Right atrium auricular region (tissue), 2 donors: ENCODE results near the gene EPHA7. TPM values are rescaled to one million over a fixed set of nuclear protein-coding genes. Genes with fewer than 3 reads are reported as not detected.

Experiments
- DNase-seq: peaks from one replicate; pipeline ENCODE4 v3.0.0-alpha.2; 2019; ENCODE audit warnings: low spot score
- H3K27ac ChIP-seq, 2 donors: fragments of 200-600 bp; sonication (generic); 1 replicate in 1 of 2; 2 replicates in 1 of 2; pipeline ENCODE4 v1.5.1; 2016 to 2019
- H3K27me3 ChIP-seq, 2 donors: fragments of 200-600 bp; sonication (generic); one replicate each; pipeline versions ENCODE4 v1.5.1 to v1.6.0; 2017 to 2019
- H3K36me3 ChIP-seq: fragments of 200-600 bp; sonication (generic); one replicate; pipeline ENCODE4 v1.5.1; 2016
- H3K4me1 ChIP-seq, 2 donors: fragments of 200-600 bp; sonication (generic); one replicate each; pipeline versions ENCODE4 v1.5.1 to v1.6.0; 2017 to 2019
- H3K4me3 ChIP-seq, 2 donors: fragments of 200-600 bp; sonication (generic); 1 replicate in 1 of 2; 2 replicates in 1 of 2; pipeline ENCODE4 v1.5.1; 2017 to 2019; ENCODE audit warnings: mild to moderate bottlenecking in 1 of 2, moderate library complexity in 1 of 2
- H3K9me3 ChIP-seq, 2 donors: fragments of 200-600 bp; sonication (generic); one replicate each; pipeline ENCODE4 v1.5.1; 2019
- CTCF ChIP-seq, 2 donors: fragments of 200-600 bp; sonication (generic); IDR thresholded peaks; one replicate each; pipeline ENCODE4 v1.5.1; 2019; ENCODE audit warnings: antibody characterized with exemption in 2 of 2
- total RNA-seq, 2 donors: library from RNA; depleted of rRNA; stranded (reverse); fragments of >200 nt; gene quantifications; one replicate each; pipeline ENCODE4 v1.1.0, GENCODE V29; 2016

Gene EPHA7
- total RNA-seq, 2 donors from 2014 or later: 8.4 to 8.8 TPM

- H3K4me1 ChIP-seq: peaks cover 0 to 5% of the 10 kb centered on the region in 2 donors
- DNase-seq: no peak
- TF ChIP-seq CTCF (IDR thresholded peaks at IDR 0.05): no peak
Measured at GRCh38 chr6:93392797-93393196, 26.6 kb downstream of the EPHA7 start.

GRCh38 chr6:93391965-93392364, 27.4 kb downstream of the EPHA7 start:
- Histone ChIP-seq H3K27ac (peak overlapping the region in 1 of 2 donors; percentile 48), H3K36me3 (no peaks in the 10 kb centered on the region), H3K4me1 (peaks cover 0 to 5% of the 10 kb centered on the region in 2 donors), H3K9me3 (no peaks in the 10 kb centered on the region), H3K4me3 (peak overlapping the region in 1 of 2 donors; percentile 6), H3K27me3 (no peaks in the 10 kb centered on the region)
- DNase-seq: no peak
- TF ChIP-seq CTCF (IDR thresholded peaks at IDR 0.05): no peak

More at GRCh38 chr6:93392797-93393196, 26.6 kb downstream of the EPHA7 start:
- no peaks in the 10 kb centered on the region for H3K27me3 ChIP-seq
- H3K9me3 ChIP-seq: no peaks in the 10 kb centered on the region
- H3K36me3 ChIP-seq: no peaks in the 10 kb centered on the region
- H3K27ac ChIP-seq: peak overlapping the region in 1 of 2 donors; percentile 70
- no peak overlapping the region for H3K4me3 ChIP-seq

- peaks cover 0 to 5% of the 10 kb centered on the region in 2 donors for H3K4me1 ChIP-seq
- H3K27ac ChIP-seq: peak overlapping the region in 1 of 2 donors; percentile 48
- no peak overlapping the region for H3K4me3 ChIP-seq
- H3K27me3 ChIP-seq: no peaks in the 10 kb centered on the region
- H3K36me3 ChIP-seq: no peaks in the 10 kb centered on the region
- DNase-seq: no peak
- no peaks in the 10 kb centered on the region for H3K9me3 ChIP-seq
- TF ChIP-seq CTCF (IDR thresholded peaks at IDR 0.05): no peak
Measured at GRCh38 chr6:93389192-93389591, 30.2 kb downstream of the EPHA7 start.

- no peak overlapping the region for H3K27ac ChIP-seq
- H3K9me3 ChIP-seq: no peaks in the 10 kb centered on the region
- no peak overlapping the region for H3K4me3 ChIP-seq
- H3K4me1 ChIP-seq: peaks cover 0 to 5% of the 10 kb centered on the region in 2 donors
- TF ChIP-seq CTCF (IDR thresholded peaks at IDR 0.05): no peak
- no peak for DNase-seq
- no peaks in the 10 kb centered on the region for H3K27me3 ChIP-seq
- H3K36me3 ChIP-seq: no peaks in the 10 kb centered on the region
Measured at GRCh38 chr6:93388070-93388469, 31.3 kb downstream of the EPHA7 start.

- Histone ChIP-seq H3K27ac (no peak overlapping the region), H3K9me3 (no peaks in the 10 kb centered on the region), H3K36me3 (no peaks in the 10 kb centered on the region), H3K4me1 (no peaks in the 10 kb centered on the region), H3K27me3 (no peaks in the 10 kb centered on the region), H3K4me3 (no peak overlapping the region)
- DNase-seq: no peak
- TF ChIP-seq CTCF (IDR thresholded peaks at IDR 0.05): no peak
Measured at GRCh38 chr6:93376026-93376540, 43.3 kb downstream of the EPHA7 start.

- H3K27me3 ChIP-seq: no peaks in the 10 kb centered on the region
- H3K36me3 ChIP-seq: no peaks in the 10 kb centered on the region
- H3K4me3 ChIP-seq: no peak overlapping the region
- no peak for DNase-seq
- H3K4me1 ChIP-seq: no peaks in the 10 kb centered on the region
- TF ChIP-seq CTCF (IDR thresholded peaks at IDR 0.05): no peak
- H3K27ac ChIP-seq: no peak overlapping the region
- H3K9me3 ChIP-seq: no peaks in the 10 kb centered on the region
Measured at GRCh38 chr6:93373445-93373844, 45.9 kb downstream of the EPHA7 start.
